ENCODE measurements around the gene EPM2A.

Gene EPM2A

DNA sequence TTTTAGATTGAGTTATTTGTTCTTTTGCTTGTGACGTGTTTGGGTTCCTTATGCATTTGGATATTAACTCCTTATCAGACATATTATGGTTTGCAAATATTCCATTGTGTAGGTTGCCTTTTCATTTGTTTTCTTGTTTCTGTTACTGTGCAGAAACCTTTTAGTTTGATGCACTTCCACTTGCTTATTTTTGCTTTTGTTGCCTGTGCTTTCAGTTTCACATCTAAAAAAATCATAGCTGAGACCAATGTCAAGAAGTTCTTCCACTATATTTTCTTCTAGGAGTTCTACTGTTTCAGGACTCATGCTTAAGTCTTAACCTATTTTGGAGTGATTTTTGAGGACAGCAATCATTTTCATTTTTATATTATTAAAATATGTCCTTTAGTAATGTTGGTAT, 113.5 kb downstream of the EPM2A start:
- FAIRE-seq, result peak; percentile 39

DNA sequence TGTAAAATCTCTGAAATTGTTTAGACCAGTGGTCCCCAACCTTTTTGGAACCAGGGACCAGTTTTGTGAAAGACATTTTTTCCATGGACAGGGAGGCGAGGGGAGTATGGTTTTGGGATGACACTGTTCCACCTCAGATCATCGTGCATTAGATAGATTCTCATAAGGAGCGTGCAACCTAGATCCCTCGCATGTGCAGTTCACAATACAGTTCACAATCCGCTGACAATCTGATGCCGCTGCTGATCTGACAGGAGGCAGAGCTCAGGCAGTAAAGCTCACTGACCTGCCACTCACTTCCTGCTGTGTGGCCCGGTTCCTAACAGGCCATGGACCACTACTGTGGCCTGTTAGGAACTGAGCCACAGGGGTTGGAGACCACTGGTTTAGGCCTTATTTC, 115.2 kb downstream of the EPM2A start:
- FAIRE-seq (no peak), DNase-seq (ENCODE audit: extremely low spot score, insufficient read length, low read depth) (no peak)

More for the DNA sequence above, 113.5 kb downstream of the EPM2A start:
- no peak for DNase-seq (ENCODE audit: extremely low spot score, insufficient read length, low read depth)

DNA sequence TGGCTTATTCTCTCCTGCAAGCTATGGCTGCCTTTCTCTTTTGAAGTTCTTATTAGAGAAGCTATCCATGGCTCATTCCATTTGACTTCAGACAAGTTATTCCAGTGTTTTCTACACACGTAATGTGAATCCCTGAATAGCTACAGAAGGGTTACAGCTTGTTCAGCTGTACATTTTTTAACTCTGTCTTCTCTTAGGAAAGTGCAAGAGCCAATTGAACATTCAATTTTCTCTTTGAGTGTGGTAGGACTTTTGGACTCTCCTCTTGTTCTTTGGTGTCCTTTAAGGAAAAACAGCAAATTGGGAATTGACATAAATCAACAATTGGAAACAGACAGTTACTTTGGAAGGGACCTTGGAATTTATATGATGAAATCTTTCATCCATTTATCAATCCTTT, 125.8 kb downstream of the EPM2A start:
- DNase-seq (ENCODE audit: extremely low spot score, insufficient read length, low read depth), result no peak
- FAIRE-seq, result no peak

DNA sequence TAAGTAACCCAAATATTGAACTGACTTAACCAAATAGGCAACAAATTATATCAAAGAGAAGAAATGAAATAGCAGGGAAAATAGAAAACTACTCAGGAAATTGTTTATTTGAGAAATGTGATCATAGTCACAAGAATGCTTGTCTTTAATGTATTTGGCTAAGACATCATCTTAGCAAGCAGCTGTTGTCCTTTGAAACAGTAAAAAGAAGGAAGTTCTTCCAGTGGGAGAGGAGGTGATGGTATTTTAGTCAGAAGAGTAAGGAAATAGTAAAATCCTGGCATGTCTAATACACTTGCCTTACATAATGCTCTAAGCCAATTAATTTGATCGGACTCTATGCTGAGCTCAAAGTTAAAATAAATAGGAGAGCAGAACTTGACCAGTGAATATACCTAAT, 126.5 kb downstream of the EPM2A start:
- no peak for FAIRE-seq

DNA sequence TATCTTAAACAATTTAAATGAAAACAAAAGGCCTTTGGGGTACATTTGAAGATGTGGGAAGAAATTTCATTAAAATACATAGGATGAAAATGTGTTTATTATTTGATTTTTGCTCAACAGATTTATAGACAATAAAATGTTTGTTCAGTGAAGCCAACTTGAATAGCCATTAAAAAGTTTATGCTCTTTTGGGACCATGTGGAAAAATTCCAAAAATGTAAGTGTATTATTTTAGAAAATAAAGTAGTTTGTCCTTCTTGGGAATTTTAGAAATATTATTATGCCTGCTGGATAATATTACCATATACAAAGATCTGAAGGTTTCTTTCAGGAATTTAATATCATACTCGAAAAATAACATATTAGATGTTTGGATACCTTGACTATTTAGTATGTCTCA, 131.3 kb downstream of the EPM2A start:
- DNase-seq (ENCODE audit: extremely low spot score, insufficient read length, low read depth), result no peak
- no peak for FAIRE-seq

More for the DNA sequence above, 126.5 kb downstream of the EPM2A start:
- DNase-seq (ENCODE audit: extremely low spot score, insufficient read length, low read depth), result no peak

DNA sequence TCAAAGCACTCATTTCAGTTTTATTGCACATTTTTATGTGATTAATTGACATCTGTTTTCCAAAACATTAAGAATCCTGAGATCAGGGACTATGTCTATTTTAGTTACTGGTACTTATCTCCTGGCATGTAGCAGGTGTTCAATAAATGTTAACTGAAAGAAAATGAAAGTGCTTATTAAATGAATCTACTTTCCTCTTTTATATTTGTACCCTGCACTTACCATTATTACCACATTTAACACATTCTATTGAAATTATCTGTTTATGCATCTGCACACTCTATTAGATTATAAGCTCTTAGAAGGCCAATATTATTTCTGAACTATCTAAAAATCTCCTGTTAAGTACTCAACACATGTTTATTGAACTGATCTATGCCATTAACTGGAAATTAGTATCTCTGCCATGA, 131.9 kb downstream of the EPM2A start:
- no peak for FAIRE-seq
- DNase-seq (ENCODE audit: extremely low spot score, insufficient read length, low read depth), result no peak

DNA sequence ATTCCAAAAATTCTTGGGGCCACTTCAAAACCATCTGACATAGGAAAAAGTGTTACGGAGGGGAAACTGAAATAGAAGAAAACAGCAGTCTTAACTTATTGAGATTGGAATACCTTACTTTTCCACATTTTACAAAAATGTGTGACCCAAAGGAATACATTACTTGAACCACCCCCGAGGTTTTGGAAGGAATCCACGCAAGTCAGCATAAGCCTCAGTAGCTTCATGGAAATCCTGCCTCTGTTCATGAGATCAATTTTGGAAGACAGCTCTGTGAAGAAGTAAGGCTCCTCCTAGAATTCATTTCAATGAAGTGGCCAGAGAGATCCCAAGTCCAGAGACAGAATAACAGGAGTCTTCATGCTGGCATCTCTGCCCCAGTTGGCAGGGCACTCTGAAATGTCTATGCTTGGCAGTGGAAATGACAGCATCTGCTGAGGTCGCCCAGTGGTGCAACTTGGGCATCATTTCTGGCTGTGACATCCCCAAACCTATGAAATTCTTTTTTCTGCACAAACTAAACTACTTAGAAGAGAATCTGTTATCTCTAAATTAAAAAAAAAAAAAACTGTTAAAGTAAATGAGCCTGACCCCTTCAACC, 132.5 kb downstream of the EPM2A start:
- DNase-seq (ENCODE audit: extremely low spot score, insufficient read length, low read depth) (no peak), FAIRE-seq (no peak)

DNA sequence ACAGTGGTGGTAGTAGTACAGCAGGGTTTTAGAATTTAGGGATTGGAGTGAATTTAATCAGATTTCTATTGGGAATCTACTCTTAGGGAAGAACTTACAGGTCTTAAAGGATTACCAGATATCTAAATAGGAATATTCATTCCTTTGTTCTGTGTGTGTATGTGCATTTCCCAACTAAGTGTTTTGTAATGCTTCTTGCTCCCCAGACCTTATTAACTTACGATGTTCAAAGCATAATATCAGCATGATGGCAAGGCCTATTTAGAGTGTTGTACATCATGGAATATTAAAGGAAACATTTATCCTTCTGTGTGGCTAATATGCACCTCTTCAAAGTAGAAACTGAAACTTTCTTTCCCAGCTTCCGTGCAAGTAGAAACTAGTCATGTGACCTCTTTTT, 133.9 kb downstream of the EPM2A start:
- DNase-seq (ENCODE audit: extremely low spot score, insufficient read length, low read depth) (no peak), FAIRE-seq (no peak)

DNA sequence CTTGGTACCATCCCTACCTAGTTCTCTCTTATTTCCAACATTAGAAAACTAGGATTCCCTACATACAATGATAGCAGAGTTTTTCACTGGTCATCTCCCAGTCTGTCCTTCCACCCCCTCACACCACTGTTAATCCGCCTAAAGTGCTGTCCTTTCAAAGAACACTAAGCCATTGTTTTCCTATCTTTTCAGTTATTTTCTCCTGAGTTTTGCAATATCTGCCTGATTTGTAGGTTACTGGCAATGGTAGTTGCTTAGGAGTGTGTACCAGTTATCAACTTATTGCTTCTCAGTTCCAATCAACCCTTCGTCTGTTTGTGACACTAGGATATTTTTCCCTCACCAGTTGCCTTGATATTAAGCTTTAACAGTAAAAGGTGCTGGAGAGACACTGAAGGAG, 135.0 kb downstream of the EPM2A start:
- FAIRE-seq (no peak), DNase-seq (ENCODE audit: extremely low spot score, insufficient read length, low read depth) (no peak)

DNA sequence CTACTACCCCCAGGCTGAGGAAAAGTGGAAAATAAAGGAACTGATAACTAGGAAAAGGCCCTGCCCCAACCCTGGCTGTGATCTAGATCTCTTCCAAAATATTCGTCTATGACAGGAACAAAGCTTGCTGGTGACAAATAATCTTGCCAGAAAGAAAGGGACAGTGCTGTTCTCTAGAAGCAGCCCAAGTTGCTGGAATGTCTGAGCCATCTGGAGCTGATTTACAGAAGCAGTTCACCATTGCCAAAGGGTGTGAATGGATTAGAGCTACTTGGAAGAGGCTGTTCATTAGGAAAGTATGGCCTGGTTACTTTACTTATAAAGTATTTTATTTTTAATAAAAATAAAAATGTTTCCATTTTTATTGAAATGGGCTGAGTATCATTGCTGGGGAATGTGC, 146.3 kb downstream of the EPM2A start:
- no peak for FAIRE-seq
- no peak for DNase-seq (ENCODE audit: extremely low spot score, insufficient read length, low read depth)

DNA sequence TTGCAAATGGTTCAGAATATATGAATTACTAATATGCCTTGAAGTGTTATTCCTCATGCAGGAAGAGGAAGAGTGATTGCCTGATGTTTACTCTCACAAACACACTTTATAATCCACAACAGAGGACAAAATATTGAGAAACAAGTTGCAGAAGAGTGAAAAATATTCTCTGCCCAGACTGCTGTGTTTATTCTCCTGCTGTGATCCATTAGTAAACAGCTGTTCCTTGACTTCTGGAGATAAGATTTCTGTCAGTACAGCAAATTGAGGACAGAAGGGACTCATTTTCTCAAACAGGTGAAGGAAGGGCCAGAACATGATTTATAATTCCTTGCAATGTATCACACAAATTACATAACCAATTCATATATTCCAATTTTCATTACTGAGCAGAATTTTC, 148.0 kb downstream of the EPM2A start:
- no peak for DNase-seq (ENCODE audit: extremely low spot score, insufficient read length, low read depth)
- FAIRE-seq, result no peak

DNA sequence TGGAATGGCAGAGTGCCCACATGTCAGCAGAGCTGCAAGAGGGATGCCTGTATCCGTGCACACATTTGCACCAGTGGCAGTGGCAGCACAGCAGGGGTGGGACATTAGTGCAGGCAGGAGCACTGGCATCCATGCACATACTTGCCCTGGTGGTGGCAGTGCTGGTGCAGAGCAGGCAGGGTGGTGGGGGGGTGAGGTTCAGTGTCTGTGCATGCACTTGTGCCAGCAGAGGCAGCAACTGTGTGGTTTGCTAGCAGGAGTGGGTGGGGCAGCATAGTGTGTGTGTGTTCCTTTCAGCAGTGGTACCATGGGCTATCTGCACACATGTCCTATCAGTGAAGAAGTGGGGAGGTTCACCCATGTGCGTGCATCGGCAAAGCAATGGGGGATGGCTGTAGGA, 151.6 kb downstream of the EPM2A start:
- no peak for FAIRE-seq
- no peak for DNase-seq (ENCODE audit: extremely low spot score, insufficient read length, low read depth)

Measured in GM18507 (cell line).